OCI-LY3 (cell line): Measurements from ENCODE around the gene VAV2.

Source experiments
- H2AFZ ChIP-seq: fragments of 200-600, 300-600 bp; shearing (Covaris generic); 2 replicates; pipeline ENCODE4 v1.6.0; 2014; ENCODE audit warnings: antibody characterized with exemption, low read depth, low read length
- H3K27ac ChIP-seq: fragments of 200-600, 300-600 bp; sonication (generic); 2 replicates; pipeline ENCODE4 v1.5.1; 2014; ENCODE audit warnings: mild to moderate bottlenecking, low read length, moderate library complexity, mixed read lengths
- H3K27me3 ChIP-seq: fragments of 200-600, 300-600 bp; sonication (generic); 2 replicates; pipeline ENCODE4 v1.6.1; 2014; ENCODE audit warnings: low read depth, low read length, mixed read lengths
- H3K36me3 ChIP-seq: fragments of 200-600, 300-600 bp; sonication (generic); replicated peaks from 2 replicates; pipeline ENCODE3; 2014; ENCODE audit warnings: low read depth, low read length, mixed read lengths
- H3K4me1 ChIP-seq: fragments of 300-600, 200-600 bp; sonication (generic); 2 replicates; pipeline ENCODE4 v1.6.1; 2014; ENCODE audit warnings: low read length, mixed read lengths
- H3K4me2 ChIP-seq: fragments of 200-600, 300-600 bp; sonication (generic); 2 replicates; pipeline ENCODE4 v1.6.1; 2014; ENCODE audit warnings: low read length, mixed read lengths
- H3K4me3 ChIP-seq: fragments of 300-600, 200-600 bp; sonication (generic); 2 replicates; pipeline ENCODE4 v1.5.1; 2014; ENCODE audit warnings: antibody characterized with exemption, mild to moderate bottlenecking, low read length, moderate library complexity
- H3K79me2 ChIP-seq: fragments of 300-600, 200-600 bp; shearing (Covaris generic); 2 replicates; pipeline ENCODE4 v1.6.1; 2014; ENCODE audit warnings: mild to moderate bottlenecking, low read length, mixed read lengths
- H3K9ac ChIP-seq: fragments of 300-600, 200-600 bp; shearing (Covaris generic); 2 replicates; pipeline ENCODE4 v1.6.0; 2014; ENCODE audit warnings: mild to moderate bottlenecking, low read length, moderate library complexity
- H3K9me3 ChIP-seq: fragments of 200-600, 300-600 bp; shearing (Covaris generic); 2 replicates; pipeline ENCODE4 v1.6.1; 2014; ENCODE audit warnings: low read length, mixed read lengths; ENCODE audit not compliant: insufficient read depth
- H4K20me1 ChIP-seq: fragments of 200-600, 300-600 bp; sonication (generic); 2 replicates; pipeline ENCODE4 v1.6.1; 2016; ENCODE audit warnings: low read length, mixed read lengths; ENCODE audit not compliant: insufficient read depth
- CTCF ChIP-seq: fragments of 200-600, 300-600 bp; sonication (generic); IDR thresholded peaks from 2 replicates; pipeline ENCODE4 v1.5.1; 2014; ENCODE audit warnings: antibody characterized with exemption, low read length, low read depth
- EZH2phosphoT487 ChIP-seq: fragments of 200-600 bp; shearing (Covaris generic); IDR thresholded peaks from 2 replicates; pipeline ENCODE4 v1.6.1; 2018; ENCODE audit warnings: antibody characterized with exemption, mixed run types, low read depth

VAV2 gene

GRCh38 chr9:133992780-133993634, 883 bp upstream of the VAV2 start:
- Histone ChIP-seq H3K4me3 (peak overlapping the region; percentile 90), H3K4me1 (peaks cover 26% of the 10 kb centered on the region), H3K36me3 (peaks cover 2% of the 10 kb centered on the region), H3K27ac (peak overlapping the region; percentile 49), H3K4me2 (peak overlapping the region; percentile 100), H3K9ac (peak overlapping the region; percentile 96), H2AFZ (0 out of 2 replicates have a peak overlapping the region, but pooled peaks have one; percentile 28), H3K9me3 (no peaks in the 10 kb centered on the region), H3K79me2 (peaks cover 45% of the 10 kb centered on the region), H4K20me1 (peaks cover 32% of the 10 kb centered on the region), H3K27me3 (no peaks in the 10 kb centered on the region)
- TF ChIP-seq EZH2phosphoT487: no peak
- TF ChIP-seq CTCF: peak; percentile 77

- no peaks in the 10 kb centered on the region for H3K9me3 ChIP-seq
- H3K27me3 ChIP-seq: no peaks in the 10 kb centered on the region
- 0 out of 2 replicates have a peak overlapping the region, but pooled peaks have one; percentile 67 for H3K27ac ChIP-seq
- no peak overlapping the region for H2AFZ ChIP-seq
- H4K20me1 ChIP-seq: peaks cover 47% of the 10 kb centered on the region
- H3K9ac ChIP-seq: peak overlapping the region; percentile 96
- H3K4me1 ChIP-seq: peaks cover 26% of the 10 kb centered on the region
- peak overlapping the region; percentile 90 for H3K4me3 ChIP-seq
- peak overlapping the region; percentile 84 for H3K4me2 ChIP-seq
- peaks cover 61% of the 10 kb centered on the region for H3K79me2 ChIP-seq
- TF ChIP-seq EZH2phosphoT487 (no peak), CTCF (no peak)
- peaks cover 5% of the 10 kb centered on the region for H3K36me3 ChIP-seq
Observed at GRCh38 chr9:133991214-133991921, 756 bp downstream of the VAV2 start.

GRCh38 chr9:133990366-133991213, 1.5 kb downstream of the VAV2 start:
- Histone ChIP-seq H4K20me1 (peaks cover 55% of the 10 kb centered on the region), H2AFZ (no peak overlapping the region), H3K4me1 (peaks cover 26% of the 10 kb centered on the region), H3K4me3 (peak overlapping the region; percentile 90), H3K27ac (no peak overlapping the region), H3K9ac (peak overlapping the region; percentile 96), H3K36me3 (peaks cover 9% of the 10 kb centered on the region), H3K27me3 (no peaks in the 10 kb centered on the region), H3K79me2 (peaks cover 69% of the 10 kb centered on the region), H3K4me2 (peak overlapping the region; percentile 84), H3K9me3 (no peaks in the 10 kb centered on the region)
- TF ChIP-seq CTCF: no peak
- no peak for TF ChIP-seq EZH2phosphoT487
